GM19452 (cell line): Measurements from ENCODE around the gene ILKAP.

ENCODE experiments used
- ATAC-seq: cut with Tn5 transposase; IDR thresholded peaks from one replicate; pipeline ENCODE4 v1.9.1; 2021; ENCODE audit not compliant: unreplicated experiment

Gene ILKAP

GRCh38 chr2:238166391-238167343 is 36.8 kb downstream of the ILKAP start:
- ATAC-seq: no peak

GRCh38 chr2:238165288-238165921 is 38.1 kb downstream of the ILKAP start:
- ATAC-seq: no peak

GRCh38 chr2:238164906-238165287 is 38.6 kb downstream of the ILKAP start:
- ATAC-seq: no peak

- ATAC-seq: no peak
These were observed 39.9 kb downstream of the ILKAP start for GRCh38 chr2:238163481-238164198.

GRCh38 chr2:238162846-238163441 is 40.6 kb downstream of the ILKAP start:
- ATAC-seq: no peak

- no peak for ATAC-seq
These were observed 41.1 kb downstream of the ILKAP start for GRCh38 chr2:238162251-238162845.

- ATAC-seq: no peak
These were observed 42.0 kb downstream of the ILKAP start for GRCh38 chr2:238161291-238162051.

- no peak for ATAC-seq
These were observed 43.0 kb downstream of the ILKAP start for GRCh38 chr2:238160206-238161129.

GRCh38 chr2:238159661-238160205 is 43.8 kb downstream of the ILKAP start:
- no peak for ATAC-seq

GRCh38 chr2:238159071-238159539 is 44.4 kb downstream of the ILKAP start:
- ATAC-seq: no peak

- no peak for ATAC-seq
These were observed 44.9 kb downstream of the ILKAP start, which contains the start of gene ERFE for GRCh38 chr2:238158509-238159070. Gene ERFE, plus strand, starts transcription at chr2:238158970. Its CDS starts 38 bp downstream, at chr2:238159008.

GRCh38 chr2:238158018-238158508 is 45.4 kb downstream of the ILKAP start:
- no peak for ATAC-seq

- no peak for ATAC-seq
These were observed 45.9 kb downstream of the ILKAP start for GRCh38 chr2:238157506-238158017.

GRCh38 chr2:238155761-238156694 is 47.5 kb downstream of the ILKAP start:
- no peak for ATAC-seq

- no peak for ATAC-seq
These were observed 48.3 kb downstream of the ILKAP start for GRCh38 chr2:238155051-238155760.

GRCh38 chr2:238154570-238154969 is 48.9 kb downstream of the ILKAP start:
- no peak for ATAC-seq
